Breast epithelium (tissue), 3 donors: Measurements from ENCODE around the gene CDK5RAP3.

ENCODE experiments used
- POLR2A ChIP-seq: fragments of 450-650 bp; IDR thresholded peaks from one replicate; pipeline ENCODE4 v1.6.1; 2016; ENCODE audit warnings: antibody characterized with exemption, mild to moderate bottlenecking, moderate library complexity
- TF ChIP-seq, protein P1 (sequence below), 3 donors: fragments of 450-650 bp; IDR thresholded peaks; one replicate each; pipeline ENCODE4 v1.5.1; 2016 to 2017; ENCODE audit warnings: antibody characterized with exemption in 3 of 3, mild to moderate bottlenecking in 3 of 3, moderate library complexity in 3 of 3

DNA sequence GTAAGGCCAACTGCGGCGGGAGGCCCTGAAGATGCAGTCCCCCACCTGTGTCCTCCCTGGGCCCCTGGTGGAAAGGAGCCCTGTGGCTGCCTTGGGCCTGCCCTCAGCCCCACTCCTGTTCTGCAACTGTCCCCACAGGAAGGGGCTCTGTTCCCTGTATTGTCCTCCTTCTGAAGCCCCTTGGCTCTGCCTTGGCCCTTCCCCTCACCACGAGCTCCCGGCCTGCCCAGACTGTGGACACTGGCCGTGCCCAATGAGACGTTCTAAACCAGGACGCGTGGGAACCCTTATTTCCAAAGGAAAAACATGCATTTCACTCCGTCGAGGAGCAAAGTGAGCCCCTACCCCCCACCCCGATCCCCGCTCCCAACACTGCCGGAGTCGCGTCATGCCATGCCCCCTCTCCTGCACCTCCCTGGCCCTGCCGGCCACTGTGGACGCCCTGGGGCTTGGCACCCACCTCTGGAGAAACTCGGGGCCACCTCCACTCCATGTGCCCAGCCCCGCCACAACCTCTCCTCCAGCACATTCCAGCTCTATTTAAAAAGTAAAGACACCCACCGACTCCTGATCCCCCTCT lies 43.0 kb upstream of the CDK5RAP3 start:
- TF ChIP-seq, protein P1, sequence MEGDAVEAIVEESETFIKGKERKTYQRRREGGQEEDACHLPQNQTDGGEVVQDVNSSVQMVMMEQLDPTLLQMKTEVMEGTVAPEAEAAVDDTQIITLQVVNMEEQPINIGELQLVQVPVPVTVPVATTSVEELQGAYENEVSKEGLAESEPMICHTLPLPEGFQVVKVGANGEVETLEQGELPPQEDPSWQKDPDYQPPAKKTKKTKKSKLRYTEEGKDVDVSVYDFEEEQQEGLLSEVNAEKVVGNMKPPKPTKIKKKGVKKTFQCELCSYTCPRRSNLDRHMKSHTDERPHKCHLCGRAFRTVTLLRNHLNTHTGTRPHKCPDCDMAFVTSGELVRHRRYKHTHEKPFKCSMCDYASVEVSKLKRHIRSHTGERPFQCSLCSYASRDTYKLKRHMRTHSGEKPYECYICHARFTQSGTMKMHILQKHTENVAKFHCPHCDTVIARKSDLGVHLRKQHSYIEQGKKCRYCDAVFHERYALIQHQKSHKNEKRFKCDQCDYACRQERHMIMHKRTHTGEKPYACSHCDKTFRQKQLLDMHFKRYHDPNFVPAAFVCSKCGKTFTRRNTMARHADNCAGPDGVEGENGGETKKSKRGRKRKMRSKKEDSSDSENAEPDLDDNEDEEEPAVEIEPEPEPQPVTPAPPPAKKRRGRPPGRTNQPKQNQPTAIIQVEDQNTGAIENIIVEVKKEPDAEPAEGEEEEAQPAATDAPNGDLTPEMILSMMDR (IDR thresholded peaks at IDR 0.05) = no peak
- no peak for TF ChIP-seq POLR2A
